ENCODE results near the gene LRP1B.

DNA sequence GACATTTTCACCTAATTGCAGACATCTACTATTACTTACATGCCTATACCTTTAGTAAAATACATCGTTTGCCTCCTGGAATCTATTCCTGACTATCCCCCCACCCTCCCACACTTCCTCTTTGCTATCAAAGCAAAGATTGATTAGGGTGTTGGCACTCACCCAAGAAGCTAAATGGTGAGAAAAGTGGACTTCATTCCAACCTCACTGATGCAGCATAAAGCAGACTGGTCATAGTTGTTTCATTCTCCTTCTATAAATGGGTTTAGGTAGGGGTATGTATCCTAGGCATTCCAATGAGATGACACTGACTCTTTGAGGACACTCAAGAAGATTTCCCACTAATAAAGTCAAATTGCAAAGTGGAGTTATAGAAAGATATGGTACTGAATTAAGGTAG, 97.4 kb downstream of the LRP1B start:
- TF ChIP-seq POLR2A (IDR thresholded peaks at IDR 0.05) = no peak
- TF ChIP-seq, protein P1, sequence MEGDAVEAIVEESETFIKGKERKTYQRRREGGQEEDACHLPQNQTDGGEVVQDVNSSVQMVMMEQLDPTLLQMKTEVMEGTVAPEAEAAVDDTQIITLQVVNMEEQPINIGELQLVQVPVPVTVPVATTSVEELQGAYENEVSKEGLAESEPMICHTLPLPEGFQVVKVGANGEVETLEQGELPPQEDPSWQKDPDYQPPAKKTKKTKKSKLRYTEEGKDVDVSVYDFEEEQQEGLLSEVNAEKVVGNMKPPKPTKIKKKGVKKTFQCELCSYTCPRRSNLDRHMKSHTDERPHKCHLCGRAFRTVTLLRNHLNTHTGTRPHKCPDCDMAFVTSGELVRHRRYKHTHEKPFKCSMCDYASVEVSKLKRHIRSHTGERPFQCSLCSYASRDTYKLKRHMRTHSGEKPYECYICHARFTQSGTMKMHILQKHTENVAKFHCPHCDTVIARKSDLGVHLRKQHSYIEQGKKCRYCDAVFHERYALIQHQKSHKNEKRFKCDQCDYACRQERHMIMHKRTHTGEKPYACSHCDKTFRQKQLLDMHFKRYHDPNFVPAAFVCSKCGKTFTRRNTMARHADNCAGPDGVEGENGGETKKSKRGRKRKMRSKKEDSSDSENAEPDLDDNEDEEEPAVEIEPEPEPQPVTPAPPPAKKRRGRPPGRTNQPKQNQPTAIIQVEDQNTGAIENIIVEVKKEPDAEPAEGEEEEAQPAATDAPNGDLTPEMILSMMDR (IDR thresholded peaks at IDR 0.05) = no peak

Data from right lobe of liver (tissue), 4 donors.